IPS-18a (cell line): ENCODE results near the gene SPEM3.
A peak's percentile ranks its signal among the peaks of the same experiment; 100 is the strongest.
"Not testable (repeated sequence)": the region's sequence is repeated elsewhere in the genome, so short reads cannot be mapped to it uniquely, and the experiment has no call there.

ENCODE experiments used
- H3K27ac ChIP-seq: one replicate; pipeline ENCODE4 v1.5.1; 2013; ENCODE audit warnings: low read length
- H3K27me3 ChIP-seq: one replicate; pipeline ENCODE4 v1.6.1; 2013; ENCODE audit warnings: mild to moderate bottlenecking, low read length; ENCODE audit not compliant: control insufficient read depth, insufficient read depth
- H3K36me3 ChIP-seq: one replicate; pipeline ENCODE4 v1.6.1; 2013; ENCODE audit warnings: low read depth, low read length; ENCODE audit not compliant: control insufficient read depth
- H3K4me1 ChIP-seq: one replicate; pipeline ENCODE4 v1.6.1; 2013; ENCODE audit warnings: low read depth, low read length; ENCODE audit not compliant: control insufficient read depth
- H3K4me3 ChIP-seq: one replicate; pipeline ENCODE4 v1.5.1; 2013; ENCODE audit warnings: low read length
- H3K9ac ChIP-seq: one replicate; pipeline ENCODE4 v1.6.1; 2013; ENCODE audit warnings: mild to moderate bottlenecking, low read length, moderate library complexity
- H3K9me3 ChIP-seq: one replicate; pipeline ENCODE4 v1.6.1; 2013; ENCODE audit warnings: low read depth, low read length; ENCODE audit not compliant: control insufficient read depth

SPEM3 gene

DNA sequence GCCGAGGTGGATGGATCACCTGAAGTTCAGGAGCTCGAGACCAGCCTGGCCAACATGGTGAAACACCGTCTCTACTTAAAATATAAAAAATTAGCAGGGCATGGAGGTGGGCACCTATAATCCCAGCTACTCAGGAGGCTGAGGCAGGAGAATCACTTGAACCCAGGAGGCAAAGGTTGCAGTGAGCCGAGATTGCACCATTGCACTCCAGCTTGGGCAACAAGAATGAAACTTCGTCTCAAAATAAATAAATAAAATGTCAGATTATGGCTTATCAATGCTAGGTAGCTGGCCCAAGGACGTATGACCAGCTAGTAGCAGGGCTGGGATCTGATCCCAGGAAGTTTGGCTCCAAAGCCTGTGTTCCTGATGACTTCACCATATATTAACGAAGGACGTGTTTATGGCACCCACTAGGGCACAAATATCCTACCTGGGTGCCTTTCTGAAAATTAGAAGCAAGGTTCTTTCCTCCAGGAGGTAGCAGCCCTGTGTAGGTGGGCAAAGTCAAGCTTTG, 41.9 kb downstream of the SPEM3 start:
- not testable (repeated sequence) for H3K9ac ChIP-seq, H3K9me3 ChIP-seq, H3K4me3 ChIP-seq, H3K4me1 ChIP-seq, H3K27ac ChIP-seq, H3K27me3 ChIP-seq, H3K36me3 ChIP-seq

DNA sequence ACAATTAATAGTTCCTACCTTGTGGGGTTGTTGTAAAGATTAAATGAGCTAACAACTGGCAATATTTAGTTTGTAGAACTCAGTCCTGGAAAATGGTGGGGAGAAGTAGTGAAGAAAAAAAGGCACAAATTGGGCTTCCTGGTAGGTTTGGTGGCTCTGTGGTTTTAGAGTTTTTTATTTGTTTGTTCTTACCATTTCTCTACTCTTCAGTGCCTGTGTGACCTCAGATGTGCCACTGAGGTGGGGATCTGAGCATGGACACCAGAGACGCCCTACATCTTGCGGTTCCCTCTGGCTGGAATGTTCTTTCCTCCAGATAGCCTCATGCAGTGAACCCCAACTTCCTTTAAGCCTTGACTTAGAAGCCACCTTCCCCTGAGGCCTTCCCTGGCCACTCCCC, 43.1 kb downstream of the SPEM3 start:
- no peak overlapping the region for H3K4me3 ChIP-seq
- no peaks in the 10 kb centered on the region for H3K4me1 ChIP-seq
- no peaks in the 10 kb centered on the region for H3K9me3 ChIP-seq
- H3K9ac ChIP-seq, result no peak overlapping the region
- H3K27ac ChIP-seq, result no peak overlapping the region
- H3K36me3 ChIP-seq, result no peaks in the 10 kb centered on the region
- no peaks in the 10 kb centered on the region for H3K27me3 ChIP-seq

DNA sequence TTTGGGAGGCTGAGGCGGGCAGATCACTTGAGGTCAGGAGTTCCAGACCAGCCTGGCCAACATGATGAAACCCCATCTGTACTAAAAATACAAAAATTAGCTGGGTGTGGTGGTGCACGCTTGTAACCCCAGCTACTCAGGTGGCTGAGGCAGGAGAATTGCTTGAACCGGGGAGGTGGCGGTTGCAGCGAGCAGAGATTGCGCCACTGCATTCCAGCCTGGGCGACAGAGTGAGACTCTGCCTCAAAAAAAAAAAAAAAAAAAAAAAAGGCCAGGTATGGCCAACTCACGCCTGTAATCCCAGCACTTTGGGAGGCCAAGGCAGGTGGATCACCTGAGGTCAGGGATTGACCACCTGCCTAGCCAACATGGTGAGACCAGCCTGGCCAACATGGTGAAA, 46.1 kb downstream of the SPEM3 start:
- H3K27ac ChIP-seq, H3K4me3 ChIP-seq, H3K9me3 ChIP-seq, H3K9ac ChIP-seq, H3K27me3 ChIP-seq, H3K4me1 ChIP-seq, H3K36me3 ChIP-seq: not testable (repeated sequence)

DNA sequence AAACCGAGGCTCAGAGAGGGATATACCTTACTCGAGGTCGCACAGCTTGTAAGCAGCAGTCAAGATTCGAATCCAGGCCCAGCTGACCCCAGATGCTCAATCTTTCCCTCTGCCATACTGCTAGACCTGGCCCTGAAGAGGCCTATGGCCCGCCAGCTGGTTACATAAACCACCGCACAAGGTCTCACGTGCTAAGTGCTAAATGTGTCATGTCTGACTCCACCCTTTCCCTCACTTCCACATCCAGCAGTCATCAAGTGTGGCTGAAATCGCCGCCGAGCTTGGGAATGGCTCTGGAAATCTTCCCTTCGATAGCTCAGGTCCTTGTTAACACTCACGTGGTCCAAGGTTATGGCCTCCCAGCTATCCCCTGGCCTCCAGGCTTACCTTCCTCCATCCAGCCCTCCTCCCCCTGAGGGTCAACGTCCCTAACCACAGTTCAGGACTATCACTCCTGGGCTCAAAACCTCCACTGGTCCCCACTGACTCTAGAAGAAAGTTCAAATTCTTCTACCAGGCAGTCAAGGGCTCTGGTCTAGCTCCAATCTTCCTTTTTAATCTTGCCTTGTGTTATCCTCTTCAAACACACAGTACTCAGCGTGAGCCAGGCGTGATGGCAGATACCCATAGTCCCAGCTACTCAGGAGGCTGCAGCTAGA, 47.2 kb downstream of the SPEM3 start:
- no peak overlapping the region for H3K9ac ChIP-seq
- H3K9me3 ChIP-seq, result no peaks in the 10 kb centered on the region
- H3K4me1 ChIP-seq, result peaks cover 5% of the 10 kb centered on the region
- no peak overlapping the region for H3K27ac ChIP-seq
- no peaks in the 10 kb centered on the region for H3K36me3 ChIP-seq
- no peaks in the 10 kb centered on the region for H3K27me3 ChIP-seq
- no peak overlapping the region for H3K4me3 ChIP-seq

DNA sequence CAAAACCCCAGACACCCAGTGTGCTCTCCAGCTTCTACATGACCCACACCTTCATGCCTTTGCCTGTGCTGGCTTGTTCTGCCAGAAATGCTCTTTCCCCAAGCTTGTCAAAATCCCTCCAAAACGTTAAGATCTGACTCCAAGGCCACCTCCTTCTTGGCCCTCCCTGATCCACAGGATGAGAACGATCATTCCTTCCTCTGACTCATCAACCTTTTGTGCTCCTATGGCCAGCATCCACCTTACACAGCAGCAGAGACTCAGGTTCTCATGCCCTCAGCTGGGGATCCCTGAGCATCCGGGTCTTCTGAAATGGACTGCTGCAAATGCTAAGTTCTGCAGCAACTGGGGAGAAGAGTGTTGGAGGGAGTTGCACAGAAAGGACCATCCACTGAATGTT, 47.8 kb downstream of the SPEM3 start:
- peaks cover 7% of the 10 kb centered on the region for H3K4me1 ChIP-seq

DNA sequence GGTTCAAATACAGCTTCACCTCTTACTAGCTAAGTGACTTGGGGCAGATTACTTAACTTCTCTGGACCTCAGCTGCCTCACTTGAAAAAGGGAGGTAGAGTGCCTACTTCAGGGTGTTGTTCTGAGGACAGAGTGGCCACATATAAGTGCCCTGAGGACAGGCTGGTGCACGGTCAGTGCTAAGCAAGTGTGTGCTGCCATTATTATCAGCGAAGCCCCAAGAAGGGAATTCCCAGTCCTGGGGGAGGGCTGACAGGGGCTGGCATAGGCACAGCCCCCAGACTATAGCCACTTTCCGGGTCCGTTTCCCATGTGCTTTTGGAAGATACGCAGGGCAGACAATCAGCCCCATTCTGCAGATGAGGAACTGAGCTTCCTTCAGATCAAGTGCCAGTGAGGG, 48.3 kb downstream of the SPEM3 start:
- Histone ChIP-seq H3K4me1 (peaks cover 8% of the 10 kb centered on the region), H3K36me3 (no peaks in the 10 kb centered on the region), H3K27me3 (no peaks in the 10 kb centered on the region), H3K4me3 (no peak overlapping the region), H3K9ac (no peak overlapping the region), H3K27ac (no peak overlapping the region), H3K9me3 (no peaks in the 10 kb centered on the region)

More for the DNA sequence above, 47.8 kb downstream of the SPEM3 start:
- Histone ChIP-seq H3K36me3 (no peaks in the 10 kb centered on the region), H3K27ac (no peak overlapping the region), H3K27me3 (no peaks in the 10 kb centered on the region), H3K9ac (no peak overlapping the region), H3K9me3 (no peaks in the 10 kb centered on the region), H3K4me3 (no peak overlapping the region)

DNA sequence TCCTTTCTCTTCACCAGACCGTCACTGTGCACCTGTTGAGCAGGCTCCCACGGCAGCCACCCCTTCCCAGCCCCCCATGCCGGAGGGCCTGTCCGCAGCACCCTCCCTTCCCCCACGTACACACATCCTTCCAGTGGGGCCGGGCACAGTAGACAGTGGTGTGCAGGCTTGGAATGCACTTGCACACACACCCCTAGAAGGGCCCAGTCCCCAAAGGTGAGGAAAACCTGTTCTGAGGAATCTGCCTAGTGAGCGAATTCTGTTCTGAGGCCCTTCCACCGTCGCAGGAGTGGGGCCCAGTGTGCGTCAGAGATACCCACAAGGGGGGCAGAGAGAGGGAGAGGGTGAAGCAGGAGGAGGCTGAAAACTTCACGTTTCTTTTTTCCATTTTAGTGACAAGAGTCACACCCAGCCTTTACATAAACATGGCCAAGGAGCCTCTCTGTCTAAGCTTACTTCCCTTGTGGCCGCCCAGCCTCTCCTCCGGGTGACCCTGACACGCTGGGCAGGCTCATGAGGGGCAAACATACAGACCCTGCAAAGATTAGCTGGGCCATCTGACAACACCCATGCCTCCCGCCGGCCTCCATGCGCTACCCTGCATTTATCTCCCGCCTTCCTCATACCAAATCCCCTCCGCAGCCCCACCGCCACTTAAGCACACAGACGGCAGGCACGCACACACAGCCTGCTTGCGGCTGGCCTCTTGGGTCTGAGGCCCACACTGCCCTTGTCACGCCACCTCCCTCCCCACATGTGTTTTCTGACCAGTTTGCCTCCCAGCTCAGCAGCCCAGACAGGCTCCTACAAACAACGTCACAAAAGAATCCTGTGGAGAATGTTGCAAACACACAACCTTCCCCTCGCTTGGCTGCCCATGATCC, 49.0 kb downstream of the SPEM3 start:
- H3K9ac ChIP-seq, result no peak overlapping the region
- H3K36me3 ChIP-seq, result no peaks in the 10 kb centered on the region
- peaks cover 8% of the 10 kb centered on the region for H3K4me1 ChIP-seq
- no peaks in the 10 kb centered on the region for H3K27me3 ChIP-seq
- H3K4me3 ChIP-seq, result peak overlapping the region; percentile 38
- no peaks in the 10 kb centered on the region for H3K9me3 ChIP-seq
- no peak overlapping the region for H3K27ac ChIP-seq

DNA sequence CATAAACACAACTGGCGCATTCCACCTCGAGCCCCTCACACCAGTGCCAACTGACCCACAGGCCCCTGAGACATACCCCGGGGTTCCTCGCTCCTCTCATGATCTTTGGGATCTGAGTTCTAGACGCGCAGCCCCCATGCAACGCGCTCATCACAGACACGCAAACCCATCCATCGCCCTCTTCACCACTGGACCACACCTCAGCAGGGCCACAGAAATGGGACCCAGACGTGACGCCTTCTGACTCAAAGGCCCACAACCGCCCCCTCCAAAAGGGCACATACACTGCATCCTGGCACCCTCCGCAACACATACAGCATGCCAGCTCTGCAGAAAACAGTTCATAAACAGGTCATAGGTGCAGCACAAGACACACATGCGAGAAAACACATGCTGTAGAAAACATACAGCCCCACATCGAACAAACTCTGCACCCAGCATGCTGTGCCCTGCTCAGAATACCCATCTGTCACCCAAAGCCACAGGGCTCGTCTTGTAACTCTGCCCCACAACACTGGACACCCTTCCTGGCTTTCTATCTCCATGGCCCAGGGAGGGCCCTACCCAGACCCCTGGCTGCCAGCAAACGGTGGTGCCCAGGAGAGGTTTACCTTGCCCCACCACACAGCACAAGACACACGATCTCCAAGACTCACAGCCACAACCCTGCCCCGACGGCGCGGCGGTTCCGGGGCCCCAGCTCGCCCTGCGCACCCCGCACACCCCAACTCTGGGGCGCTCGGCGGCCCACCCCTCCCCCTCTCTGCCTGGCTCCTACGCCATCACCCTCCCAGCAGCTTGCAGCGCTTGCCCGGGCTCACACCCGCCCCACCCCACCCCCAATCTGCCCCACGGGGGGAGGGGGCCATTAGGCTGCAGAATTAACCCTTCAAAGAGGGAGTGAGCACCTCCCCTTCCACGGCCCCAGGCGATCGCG, 49.9 kb downstream of the SPEM3 start:
- Histone ChIP-seq H3K9ac (peak overlapping the region; percentile 66), H3K27me3 (no peaks in the 10 kb centered on the region), H3K4me3 (peak overlapping the region; percentile 38), H3K27ac (no peak overlapping the region), H3K9me3 (no peaks in the 10 kb centered on the region), H3K4me1 (peaks cover 13% of the 10 kb centered on the region), H3K36me3 (no peaks in the 10 kb centered on the region)

DNA sequence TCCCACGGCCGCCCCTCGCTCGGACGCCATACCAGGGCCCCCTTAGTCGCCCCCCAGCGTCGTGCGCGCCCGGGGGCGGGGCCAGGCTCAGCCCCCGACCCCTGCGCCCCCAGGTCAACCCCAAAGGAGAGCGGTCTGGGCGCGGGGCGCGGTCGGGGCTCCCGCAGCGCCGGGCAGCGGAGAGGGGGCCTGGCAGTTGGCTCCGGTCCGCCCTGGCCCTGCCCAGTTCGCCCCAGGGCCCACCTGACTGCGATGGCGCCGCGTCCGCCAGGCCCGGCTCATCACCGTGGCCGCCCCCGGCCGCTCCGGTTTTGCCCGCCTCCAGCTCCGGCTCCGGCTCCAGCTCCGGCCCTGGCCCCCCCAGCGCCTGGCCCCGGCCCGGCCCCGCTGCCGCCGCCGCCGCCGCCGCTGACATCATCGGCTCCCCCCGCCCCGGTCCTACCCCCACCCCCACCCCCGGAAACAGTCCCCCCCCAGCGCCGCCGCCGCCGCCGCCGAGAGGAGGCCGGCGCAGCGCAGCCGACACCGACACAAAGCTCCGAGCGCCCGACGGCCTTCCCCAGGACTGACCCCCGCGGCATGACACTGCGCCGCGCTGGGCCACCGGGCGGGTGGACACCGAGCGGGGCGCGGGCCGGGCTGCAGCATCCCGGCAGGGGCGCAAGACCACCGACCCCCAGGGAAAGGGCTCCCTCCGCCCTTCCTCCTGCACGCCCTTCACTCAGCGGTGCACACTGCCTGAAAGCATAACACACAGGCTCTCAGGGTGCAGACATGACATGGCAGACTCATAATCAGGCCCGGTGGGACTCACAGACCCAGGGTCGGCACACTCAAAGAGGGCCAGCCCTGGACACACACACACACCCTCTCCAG, 50.8 kb downstream of the SPEM3 start, which contains the start of gene ZBTB4:
Gene ZBTB4 (minus strand): TSS at position 419 of the 876 bp plus-strand sequence. CDS start 12,830 bp downstream, outside the sequence.
- H3K9me3 ChIP-seq, result no peaks in the 10 kb centered on the region
- no peak within 1 kb of the TSS for H3K27ac ChIP-seq
- no peaks in the 10 kb centered on the region for H3K36me3 ChIP-seq
- H3K27me3 ChIP-seq, result no peaks in the 10 kb centered on the region
- peak within 1 kb of the TSS; percentile 62 for H3K4me3 ChIP-seq
- peak within 1 kb of the TSS; percentile 66 for H3K9ac ChIP-seq
- peaks cover 13% of the 10 kb centered on the region for H3K4me1 ChIP-seq

DNA sequence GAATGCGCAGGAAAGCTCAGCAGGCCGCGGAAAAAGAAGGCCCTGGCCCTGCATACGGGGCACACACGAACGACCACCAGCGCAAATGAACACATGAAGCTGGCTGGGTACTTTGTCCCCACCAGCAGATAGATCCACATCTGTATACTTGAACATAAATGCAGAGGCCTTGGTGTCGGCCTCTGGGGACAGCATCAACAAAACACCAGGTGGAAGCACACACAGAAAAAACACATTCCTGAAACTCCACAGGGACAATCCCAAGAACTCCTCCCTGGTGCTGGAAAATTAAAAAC, 51.4 kb downstream of the SPEM3 start:
- peaks cover 13% of the 10 kb centered on the region for H3K4me1 ChIP-seq

More for the DNA sequence above, 51.4 kb downstream of the SPEM3 start:
- Histone ChIP-seq H3K9ac (peak overlapping the region; percentile 56), H3K36me3 (no peaks in the 10 kb centered on the region), H3K27me3 (no peaks in the 10 kb centered on the region), H3K9me3 (no peaks in the 10 kb centered on the region), H3K27ac (no peak overlapping the region), H3K4me3 (peak overlapping the region; percentile 62)
